ENCODE results near the gene SPSB4. TPM values are rescaled to one million over a fixed set of nuclear protein-coding genes. Genes with fewer than 3 reads are reported as not detected.
"Not testable (repeated sequence)": the region's sequence is repeated elsewhere in the genome, so short reads cannot be mapped to it uniquely, and the experiment has no call there.

SPSB4 gene
- total RNA-seq, 1 donor from 2014 or later = under 0.01 TPM

DNA sequence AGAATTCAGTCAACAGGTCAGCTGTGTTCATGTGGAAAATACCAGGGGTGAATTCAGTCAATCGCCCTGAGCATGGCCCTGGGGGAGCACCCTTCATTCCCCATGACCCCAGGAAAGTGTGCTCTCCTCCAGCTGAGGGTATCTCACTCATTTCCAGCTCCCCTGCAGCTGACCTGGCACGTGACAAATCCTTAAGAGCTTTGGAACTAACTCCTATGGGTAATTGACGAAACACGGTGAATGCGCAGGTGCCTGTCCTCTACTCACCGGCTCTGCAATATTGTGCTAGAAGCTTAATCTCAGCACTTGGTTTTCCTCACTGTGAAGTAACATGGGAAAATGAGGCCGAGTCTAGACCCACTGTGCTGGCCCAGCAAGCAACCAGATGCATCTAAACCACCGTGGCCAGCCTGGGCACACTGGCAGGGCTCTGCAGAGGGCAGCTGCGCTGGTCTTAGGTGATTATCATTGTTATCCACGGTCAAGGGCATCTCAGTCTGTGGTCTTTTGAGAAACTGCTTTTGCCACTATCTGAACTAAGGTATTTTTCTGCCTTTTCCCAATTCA lies 63.1 kb downstream of the SPSB4 start:
- DNase-seq (ENCODE audit: low read depth in 2 of 2) = no peak

DNA sequence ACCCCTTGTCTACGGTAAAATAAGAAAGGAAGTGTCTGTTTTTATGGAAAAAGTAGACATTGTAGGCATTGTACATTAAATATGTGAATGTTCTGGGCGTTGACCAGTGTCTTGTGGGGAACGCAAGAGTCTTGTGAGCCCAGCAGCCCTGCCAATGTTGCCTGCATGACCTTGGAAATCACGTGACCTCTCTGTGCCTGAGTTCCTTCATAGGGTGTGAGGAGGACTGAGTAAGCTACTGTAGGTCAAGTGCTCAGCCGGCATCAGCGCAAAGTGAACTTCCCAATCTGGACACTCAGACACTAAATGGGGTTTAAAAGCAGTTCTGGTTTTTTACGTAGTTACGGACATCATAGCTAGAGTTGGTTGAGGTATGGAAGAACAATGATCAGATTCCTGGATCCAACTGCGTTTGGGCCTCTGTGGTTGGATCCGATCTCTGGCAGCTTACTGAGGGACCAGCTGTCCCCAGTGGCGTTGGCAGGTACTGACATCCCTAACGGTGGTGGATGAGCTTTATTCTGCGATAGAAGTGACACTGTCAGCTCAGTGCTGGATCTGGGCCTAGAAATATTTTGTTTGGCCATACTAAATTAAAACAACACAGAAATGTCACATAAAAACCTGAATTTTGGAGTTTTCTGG lies 63.8 kb downstream of the SPSB4 start:
- peak in 1 of 2 donors; percentile 19 for DNase-seq (ENCODE audit: low read depth in 2 of 2)

DNA sequence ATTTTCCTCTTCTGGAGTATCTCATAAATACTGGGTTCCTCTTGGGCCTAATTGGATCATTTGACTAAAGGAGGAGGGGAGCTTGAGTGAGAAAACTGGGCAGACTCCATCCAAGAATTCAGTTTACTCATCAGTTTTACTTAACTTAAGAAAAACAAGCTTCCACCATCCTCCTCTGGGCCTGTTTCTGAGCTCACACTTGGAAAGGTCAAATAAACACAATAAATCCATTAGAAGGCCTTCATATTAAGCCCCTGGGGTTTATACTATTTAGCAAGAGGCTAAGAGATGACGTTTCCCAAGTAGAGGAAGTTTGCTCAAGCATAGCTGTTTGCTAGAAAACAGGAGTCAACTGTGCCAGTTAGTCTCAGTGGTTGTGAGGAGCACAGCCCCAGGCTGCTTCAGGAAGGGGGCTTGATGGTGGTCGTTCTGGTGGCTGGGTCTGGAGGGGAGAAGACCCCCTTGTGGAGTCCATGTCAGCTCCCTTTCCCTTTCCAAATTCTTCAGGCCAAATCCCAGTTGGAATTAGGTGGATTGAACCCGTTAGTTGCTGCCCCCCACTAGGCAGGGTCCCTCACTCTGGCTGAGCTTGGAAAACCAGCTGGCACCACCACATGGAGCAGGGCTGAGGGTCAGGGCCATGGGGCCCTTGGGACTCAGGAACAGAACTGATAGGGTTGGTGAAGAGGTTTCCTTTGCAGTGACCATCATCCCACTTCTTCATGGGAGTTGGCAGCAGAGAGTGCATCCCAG lies 64.8 kb downstream of the SPSB4 start:
- no peak for DNase-seq (ENCODE audit: low read depth in 2 of 2)

DNA sequence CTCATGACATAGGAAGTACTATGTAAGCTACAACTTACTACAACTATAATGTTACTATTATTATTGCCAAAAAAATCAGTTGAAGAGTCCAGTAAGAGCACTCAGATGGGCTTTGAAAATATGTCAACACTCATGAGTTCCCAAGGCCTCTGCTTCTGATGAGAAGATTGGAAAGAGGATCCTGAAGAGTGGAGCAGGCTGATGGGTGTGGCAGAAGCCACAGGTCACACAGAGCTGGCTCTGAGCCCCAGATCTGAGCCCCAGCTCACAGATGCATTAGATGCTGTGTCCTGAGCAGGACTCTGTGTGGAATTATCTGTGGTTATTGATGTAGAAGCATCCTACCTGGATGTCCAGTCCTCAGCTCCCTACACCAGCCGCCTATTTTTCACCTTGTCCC lies 65.6 kb downstream of the SPSB4 start:
- DNase-seq (ENCODE audit: low read depth in 2 of 2) = no peak

DNA sequence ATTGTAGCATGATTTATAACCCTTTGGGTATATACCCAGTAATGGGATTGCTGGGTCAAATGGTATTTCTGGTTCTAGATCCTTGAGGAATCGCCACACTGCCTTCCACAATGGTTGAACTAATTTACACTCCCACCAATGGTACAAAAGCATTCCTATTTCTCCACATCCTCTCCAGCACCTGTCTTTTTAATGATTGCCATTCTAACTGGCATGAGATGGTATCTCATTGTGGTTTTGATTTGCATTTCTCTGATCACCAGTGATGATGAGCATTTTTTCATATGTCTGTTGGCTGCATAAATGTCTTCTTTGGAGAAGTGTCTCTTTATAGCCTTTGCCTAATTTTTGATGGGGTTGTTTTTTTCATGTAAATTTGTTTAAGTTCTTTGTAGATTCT lies 66.8 kb downstream of the SPSB4 start:
- DNase-seq (ENCODE audit: low read depth in 2 of 2) = not testable (repeated sequence)

DNA sequence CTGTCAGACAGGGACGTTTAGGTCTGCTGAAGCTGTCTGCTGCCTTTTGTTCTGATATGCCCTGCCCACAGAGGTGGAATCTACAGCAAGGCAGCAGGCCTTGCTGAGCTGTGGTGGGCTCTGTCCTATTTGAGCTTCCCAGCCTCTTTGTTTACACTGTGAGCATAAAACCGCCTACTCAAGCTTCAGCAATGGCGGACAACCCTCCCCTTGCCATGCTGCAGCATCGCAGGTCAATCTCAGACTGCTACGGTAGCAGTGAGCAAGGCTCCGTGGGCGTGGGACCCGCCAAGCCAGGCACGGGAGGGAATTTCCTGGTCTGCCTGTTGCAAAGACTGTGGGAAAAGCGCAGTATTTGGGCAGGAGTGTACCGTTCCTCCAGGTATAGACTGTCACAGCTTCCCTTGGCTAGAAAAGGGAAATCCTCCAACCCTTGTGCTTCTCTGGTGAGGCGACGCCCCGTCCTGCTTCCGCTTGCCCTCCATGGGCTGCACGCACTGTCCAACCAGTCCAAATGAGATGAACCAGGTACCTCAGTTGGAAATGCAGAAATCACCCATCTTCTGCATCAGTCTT lies 71.4 kb downstream of the SPSB4 start:
- no peak for DNase-seq (ENCODE audit: low read depth in 2 of 2)

DNA sequence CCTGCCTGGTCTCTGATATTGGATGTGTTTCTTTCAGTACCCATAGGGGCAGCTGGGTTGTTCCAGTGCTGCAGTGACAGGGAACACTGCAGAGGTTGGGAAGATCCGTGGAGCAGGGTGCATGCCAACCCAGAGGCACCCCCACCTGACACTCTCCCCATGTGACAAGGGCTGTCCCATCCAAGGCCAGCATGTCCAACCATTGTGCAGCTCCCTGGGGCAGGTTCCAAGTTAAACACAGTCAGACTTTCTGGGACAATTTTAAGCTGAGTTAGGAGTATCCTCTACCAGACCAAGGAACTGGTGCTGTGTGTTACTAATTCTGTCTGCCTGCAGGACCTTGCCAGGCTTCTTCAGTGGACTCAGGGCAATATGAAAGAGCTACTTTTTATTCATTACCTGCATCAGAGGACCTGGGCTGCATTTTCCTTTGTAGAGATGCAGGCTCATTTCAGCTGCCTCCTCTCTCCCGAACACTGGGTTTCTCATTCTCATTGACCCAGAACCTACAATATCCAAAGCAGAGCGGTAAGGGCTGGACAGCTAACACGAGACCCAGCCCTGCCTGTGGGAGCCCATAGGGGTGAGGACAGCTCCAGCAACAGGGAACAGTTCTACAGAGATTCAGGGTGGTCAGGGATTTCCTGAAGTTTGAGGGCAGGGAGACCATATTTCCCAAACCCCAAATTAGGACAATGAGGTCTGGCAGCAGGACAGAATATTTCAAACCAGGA lies 72.7 kb downstream of the SPSB4 start:
- no peak for DNase-seq (ENCODE audit: low read depth in 2 of 2)

DNA sequence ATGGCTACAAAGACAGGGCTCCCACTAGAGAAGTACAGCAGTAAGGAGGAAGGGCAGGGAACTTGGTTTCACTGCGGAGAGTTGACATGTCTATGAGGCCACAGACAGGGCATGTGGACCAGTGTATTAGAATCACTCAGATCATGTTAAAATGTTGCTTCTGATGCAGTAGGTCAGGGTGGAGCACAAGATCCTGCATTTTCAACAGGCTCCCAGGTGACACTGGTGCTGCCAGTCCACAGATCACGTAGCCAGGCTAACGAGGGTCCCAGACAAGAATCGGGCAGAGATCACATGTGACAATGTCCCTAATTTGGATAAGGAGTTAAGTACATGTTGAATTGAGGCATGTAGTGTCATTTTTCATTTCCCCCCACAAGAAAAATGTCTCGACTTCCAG lies 73.6 kb downstream of the SPSB4 start:
- DNase-seq (ENCODE audit: low read depth in 2 of 2) = no peak

DNA sequence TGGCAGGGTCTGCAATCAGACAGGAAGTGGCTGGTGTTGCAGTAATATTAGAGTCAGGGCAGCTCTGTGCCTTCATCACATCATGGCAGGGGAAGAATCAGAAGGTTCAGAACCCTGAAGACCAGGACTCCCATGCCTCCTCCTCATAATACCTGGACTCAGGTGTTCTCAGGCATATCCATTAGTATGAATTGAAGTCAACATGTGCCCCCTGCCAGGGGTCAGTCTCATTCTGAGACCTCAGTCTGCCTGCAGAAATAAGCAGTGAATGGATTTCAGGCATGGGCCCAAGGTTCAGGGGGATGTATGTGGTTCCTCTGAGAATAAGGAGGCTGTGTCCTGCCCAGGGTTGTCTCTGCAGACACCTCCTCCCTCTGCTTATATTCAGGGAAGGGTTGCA lies 74.2 kb downstream of the SPSB4 start:
- no peak for DNase-seq (ENCODE audit: low read depth in 2 of 2)

DNA sequence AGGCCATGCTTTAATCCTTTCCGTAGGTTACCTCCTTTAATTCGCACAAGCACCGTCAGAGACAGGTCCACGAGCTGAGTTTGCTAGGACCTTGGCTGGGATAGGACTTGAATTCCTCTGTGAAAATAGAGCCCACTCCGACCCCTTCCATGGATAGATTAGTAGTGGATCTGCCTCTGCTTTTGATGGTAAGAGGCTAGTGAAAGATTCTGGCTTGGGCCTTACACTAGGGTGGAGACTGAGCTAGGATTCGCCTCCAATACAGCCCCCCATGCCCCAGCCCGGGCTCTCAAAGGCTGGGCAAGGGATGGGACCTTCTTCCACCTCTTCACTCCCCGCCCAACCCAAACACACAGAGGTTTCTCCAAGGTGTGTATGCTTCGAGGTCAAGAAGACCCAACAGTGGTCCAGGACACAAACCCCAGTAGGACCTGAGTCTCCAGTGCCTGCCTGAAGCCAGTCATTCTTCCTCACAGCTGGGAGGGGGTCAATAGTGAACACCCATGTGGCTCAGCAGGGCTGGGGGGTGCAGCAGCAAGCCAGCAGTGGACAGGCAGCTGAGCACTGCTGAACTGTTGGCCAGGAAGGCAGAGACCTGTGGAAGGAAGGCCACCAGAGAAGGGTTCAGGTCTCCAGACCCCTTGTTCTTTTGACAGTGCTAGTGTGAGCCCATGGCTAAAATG lies 75.7 kb downstream of the SPSB4 start:
- no peak for DNase-seq (ENCODE audit: low read depth in 2 of 2)

DNA sequence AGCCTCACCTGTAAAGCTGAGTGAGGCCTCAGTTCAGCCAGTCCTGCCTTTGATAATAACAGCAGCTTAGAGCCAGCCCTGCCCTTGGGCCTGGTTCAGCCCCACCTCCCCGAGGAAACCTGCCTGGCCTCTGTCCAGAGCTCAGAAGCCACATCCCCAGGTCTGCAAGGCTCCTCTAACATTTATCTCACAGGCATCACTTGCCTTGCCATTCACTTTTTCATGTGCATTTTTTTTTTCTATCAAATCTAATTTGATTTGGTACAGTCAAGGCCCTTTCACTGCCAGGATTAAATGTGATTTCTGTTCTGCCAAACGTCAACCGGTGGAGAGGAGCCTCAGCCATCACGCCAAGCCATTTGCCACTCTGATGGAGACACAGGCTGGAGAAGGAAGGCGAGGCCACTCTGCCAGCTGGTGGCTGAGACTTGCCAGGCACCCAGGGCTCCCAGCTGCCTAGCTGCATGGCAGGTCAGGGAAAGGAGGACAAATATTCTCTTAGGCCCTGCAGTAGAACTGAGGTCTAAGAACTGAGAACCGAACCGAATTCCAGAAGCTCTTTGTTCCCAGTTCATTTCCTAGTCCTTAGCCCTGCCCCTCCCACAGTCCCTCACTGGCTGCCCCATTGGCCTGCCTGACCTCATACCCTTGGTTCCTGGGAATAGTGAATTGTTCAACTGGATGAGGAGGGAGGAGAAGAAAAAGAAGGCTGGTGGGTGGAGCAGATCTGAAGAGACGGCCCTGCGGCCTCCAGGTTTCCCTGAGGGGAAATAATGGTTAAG lies 76.4 kb downstream of the SPSB4 start:
- no peak for DNase-seq (ENCODE audit: low read depth in 2 of 2)

DNA sequence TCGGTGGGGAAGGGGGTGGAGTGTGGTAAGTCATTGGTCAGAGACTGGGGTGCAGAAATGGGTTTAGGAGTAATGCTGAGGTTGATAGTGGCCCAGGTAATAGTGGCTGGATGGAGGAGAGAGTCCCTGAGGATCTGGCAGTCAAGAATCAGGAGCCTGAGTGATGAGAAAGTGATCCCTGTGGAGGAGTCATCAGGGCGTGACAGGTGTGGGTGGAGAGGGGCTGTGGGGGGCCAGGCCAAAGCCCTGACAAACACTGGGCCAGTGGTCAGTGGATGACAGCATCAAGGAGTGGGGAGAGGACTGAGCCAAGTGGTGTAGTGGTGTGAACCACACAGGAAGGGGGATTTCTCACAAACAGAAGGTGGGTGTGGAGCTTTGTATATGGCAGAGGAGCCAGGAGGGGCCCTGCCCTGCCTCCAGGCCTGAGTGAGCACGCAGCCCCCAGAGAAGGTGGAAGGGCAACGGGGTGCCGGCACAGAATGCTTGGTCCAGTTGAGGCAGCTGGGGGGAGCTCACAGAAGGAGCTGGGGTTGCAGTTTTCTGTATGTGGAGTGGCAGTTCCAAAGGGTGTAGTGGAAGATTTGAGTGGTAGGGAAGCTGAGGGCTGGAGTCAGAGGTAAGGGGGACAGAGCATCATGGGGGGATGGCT lies 77.1 kb downstream of the SPSB4 start:
- no peak for DNase-seq (ENCODE audit: low read depth in 2 of 2)

DNA sequence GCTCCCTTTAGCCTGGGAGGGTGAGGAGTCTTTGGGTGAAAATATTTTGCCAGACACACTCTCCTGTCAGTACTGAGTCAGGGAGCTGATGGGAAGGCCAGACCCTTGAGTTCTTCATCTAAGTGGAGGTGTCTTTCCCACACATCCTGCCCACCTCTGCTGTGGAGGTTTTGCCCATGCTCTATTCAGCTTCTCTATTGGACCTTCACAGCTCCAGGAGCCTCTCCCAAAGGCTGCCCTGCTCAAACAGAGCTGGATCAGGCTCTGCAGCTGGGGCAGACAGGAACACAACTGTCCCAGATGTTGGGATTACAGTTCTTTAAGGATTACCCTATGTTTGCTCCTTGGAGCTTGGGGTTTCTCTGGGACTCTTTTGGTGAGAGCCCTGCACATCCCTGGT lies 77.9 kb downstream of the SPSB4 start:
- no peak for DNase-seq (ENCODE audit: low read depth in 2 of 2)

DNA sequence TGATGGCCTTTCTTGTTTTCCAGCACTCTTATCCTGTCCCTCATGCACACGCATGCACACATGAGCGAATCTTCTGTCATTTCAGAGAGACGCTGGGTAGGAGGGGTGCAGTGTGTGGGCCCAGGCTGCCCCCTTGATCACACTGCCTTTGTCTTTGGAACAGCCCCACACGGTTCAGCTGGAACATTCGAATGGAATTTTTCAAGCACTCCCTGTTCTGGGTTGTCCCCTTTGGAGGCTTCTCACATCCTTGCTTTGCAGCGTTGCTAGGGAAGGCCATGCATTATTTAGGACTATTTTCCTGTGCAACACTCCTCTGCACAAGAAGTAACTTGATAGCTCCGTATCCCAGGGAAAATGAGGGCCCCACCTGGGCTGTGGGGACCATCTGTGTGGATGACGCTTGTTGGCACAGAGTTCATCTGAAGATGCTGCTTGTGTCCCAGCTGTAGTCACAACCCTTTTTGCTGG lies 78.4 kb downstream of the SPSB4 start:
- DNase-seq (ENCODE audit: low read depth in 2 of 2) = no peak

DNA sequence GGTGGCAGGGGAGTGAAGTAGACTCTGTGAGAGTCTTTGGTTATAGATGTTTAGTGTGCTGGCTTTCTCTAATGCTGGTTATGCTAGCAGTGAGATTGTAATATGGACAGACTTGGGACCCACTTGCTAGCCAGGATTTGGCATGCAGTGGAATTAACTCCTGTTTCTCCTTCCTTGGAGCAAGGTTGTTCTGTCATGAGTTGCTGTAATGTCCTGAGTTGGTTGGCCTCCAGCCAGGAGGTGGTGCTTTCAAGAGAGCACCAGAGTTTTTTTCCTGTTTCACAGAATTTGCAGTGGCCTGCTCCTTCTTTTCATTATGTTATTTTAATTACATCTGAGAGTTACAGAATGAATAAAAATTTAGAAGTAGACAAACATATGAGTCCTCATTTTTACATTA lies 92.4 kb downstream of the SPSB4 start:
- no peak for DNase-seq (ENCODE audit: low read depth in 2 of 2)

DNA sequence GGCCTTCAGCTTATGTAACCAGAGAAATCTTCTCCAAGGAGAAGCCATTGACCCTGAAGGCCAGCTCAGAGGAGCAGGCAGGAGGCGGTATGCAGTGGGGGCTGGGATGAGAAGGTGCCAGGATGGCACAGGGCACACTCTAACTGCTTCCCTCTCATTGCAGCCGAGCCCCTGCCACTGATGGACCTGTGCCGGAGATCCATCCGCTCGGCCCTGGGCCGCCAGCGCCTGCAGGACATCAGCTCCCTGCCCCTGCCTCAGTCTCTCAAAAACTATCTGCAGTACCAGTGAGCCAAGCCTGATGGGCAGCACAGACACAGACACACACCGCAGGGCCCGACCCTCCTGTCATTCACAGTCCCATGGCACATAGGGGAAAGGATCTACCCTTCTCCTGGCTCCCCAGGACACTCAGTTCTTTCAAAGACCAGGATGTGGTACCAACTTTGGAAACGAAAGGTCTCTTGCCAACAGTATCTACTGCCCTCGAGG lies 95.9 kb downstream of the SPSB4 start:
- no peak for DNase-seq (ENCODE audit: low read depth in 2 of 2)

DNA sequence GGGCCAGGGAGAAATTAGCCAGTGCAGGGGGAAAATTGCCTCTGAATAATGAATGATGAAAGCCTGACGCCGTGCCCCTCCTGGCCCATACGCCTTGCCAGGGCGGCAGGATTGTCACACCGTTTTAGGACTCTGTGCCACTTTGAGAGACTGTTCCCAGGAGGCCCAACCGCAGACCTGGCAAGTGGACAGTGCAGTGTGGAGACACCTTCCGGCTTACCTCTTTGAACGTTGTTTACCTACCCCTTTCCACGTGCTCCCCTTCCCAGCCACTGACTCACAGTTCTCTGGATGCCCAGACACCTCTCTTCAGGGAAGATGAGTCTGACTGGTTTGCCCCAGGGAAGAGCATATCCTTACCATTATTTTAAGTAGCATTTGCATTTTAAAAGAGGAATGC lies 96.5 kb downstream of the SPSB4 start:
- DNase-seq (ENCODE audit: low read depth in 2 of 2) = no peak

DNA sequence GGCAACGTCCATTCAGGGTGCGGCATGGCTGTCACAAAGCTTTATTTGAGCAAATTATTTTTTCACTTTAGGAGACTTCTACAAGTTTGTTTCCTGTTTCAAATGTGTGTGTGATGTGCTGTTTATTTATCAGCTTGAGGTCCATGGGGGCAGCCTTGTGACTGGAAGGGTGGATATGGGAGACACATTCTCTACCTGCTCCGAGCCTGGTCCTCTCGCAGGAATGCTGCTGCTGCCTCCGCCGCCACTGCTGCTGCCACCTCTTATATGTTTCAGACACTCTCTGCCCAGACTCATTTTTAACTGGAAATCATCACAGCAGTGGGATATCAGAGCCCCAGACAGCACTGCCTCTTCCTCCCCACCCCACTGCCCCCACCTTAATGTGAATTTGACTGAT lies 97.0 kb downstream of the SPSB4 start:
- DNase-seq (ENCODE audit: low read depth in 2 of 2) = no peak

DNA sequence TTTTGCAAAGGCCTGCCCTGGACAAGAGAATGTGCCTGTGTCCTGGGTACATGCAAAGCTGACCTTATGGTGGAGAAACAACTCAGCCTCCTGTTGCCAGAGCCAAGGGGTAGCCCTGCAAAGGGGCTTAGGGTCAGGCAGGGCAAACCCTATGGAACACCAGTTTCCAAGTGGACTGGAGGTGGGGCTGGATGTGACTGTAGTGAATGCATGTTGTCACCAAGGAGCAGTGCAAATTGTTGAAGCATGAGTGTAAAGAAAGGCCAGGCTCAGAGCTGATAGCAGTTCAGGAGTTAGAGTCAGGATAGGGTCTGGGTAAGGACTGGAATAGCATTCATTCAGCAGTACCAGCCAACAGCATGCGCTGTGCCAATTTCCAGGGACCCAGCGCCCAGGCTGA lies 97.6 kb downstream of the SPSB4 start:
- no peak for DNase-seq (ENCODE audit: low read depth in 2 of 2)

Data from lung microvascular endothelial cell (primary cell).